ENCODE measurements around the gene CHRNG.
"Not testable (repeated sequence)": the region's sequence is repeated elsewhere in the genome, so short reads cannot be mapped to it uniquely, and the experiment has no call there.

The CHRNG gene

GRCh38 chr2:232556426-232556825 is 16.9 kb downstream of the CHRNG start:
- peaks cover 87% of the 10 kb centered on the region for H3K36me3 Mint-ChIP-seq (ENCODE audit: low read depth)
- H3K9me3 Mint-ChIP-seq = no peaks in the 10 kb centered on the region
- H3K4me3 Mint-ChIP-seq = no peak overlapping the region
- H3K27ac Mint-ChIP-seq = peak overlapping the region; percentile 30
- peaks cover 41% of the 10 kb centered on the region for H3K4me1 Mint-ChIP-seq (ENCODE audit: low read depth)
- no peaks in the 10 kb centered on the region for H3K27me3 Mint-ChIP-seq
- no peak for DNase-seq

GRCh38 chr2:232562515-232563151 is 23.1 kb downstream of the CHRNG start:
- Mint-ChIP-seq H3K4me1 (ENCODE audit: low read depth) (no peaks in the 10 kb centered on the region), H3K36me3 (ENCODE audit: low read depth) (peaks cover 92% of the 10 kb centered on the region), H3K9me3 (no peaks in the 10 kb centered on the region), H3K4me3 (no peak overlapping the region), H3K27me3 (no peaks in the 10 kb centered on the region), H3K27ac (no peak overlapping the region)
- DNase-seq = no peak

DNA sequence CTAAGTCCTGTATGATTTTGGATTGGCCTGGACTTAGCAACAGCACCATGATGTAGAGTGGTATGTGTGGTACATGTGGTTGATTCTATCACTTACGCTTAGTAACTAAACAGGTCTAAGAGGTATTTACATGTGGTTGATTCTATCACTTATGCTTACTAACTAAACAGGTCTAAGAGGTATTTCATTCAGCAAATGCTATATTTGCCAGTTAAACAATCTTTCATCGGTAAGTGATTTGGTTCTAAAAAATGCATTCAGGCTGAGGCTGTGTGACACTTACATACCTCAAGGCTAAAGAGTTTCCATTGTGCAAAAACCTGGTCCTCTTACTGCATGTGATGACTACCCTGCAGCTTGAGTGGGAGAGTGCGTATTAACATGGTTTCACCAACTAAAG is 24.1 kb downstream of the CHRNG start:
- H3K27me3 Mint-ChIP-seq = no peaks in the 10 kb centered on the region
- H3K9me3 Mint-ChIP-seq = no peaks in the 10 kb centered on the region
- peaks cover 95% of the 10 kb centered on the region for H3K36me3 Mint-ChIP-seq (ENCODE audit: low read depth)
- no peaks in the 10 kb centered on the region for H3K4me1 Mint-ChIP-seq (ENCODE audit: low read depth)
- no peak overlapping the region for H3K4me3 Mint-ChIP-seq
- no peak for DNase-seq
- H3K27ac Mint-ChIP-seq = no peak overlapping the region

GRCh38 chr2:232567721-232568120 is 28.2 kb downstream of the CHRNG start:
- H3K4me1 Mint-ChIP-seq (ENCODE audit: low read depth) = no peaks in the 10 kb centered on the region

GRCh38 chr2:232568161-232568560 is 28.7 kb downstream of the CHRNG start:
- no peaks in the 10 kb centered on the region for H3K9me3 Mint-ChIP-seq
- no peak overlapping the region for H3K27ac Mint-ChIP-seq
- peaks cover 98% of the 10 kb centered on the region for H3K36me3 Mint-ChIP-seq (ENCODE audit: low read depth)
- H3K4me1 Mint-ChIP-seq (ENCODE audit: low read depth) = no peaks in the 10 kb centered on the region
- DNase-seq = no peak
- no peak overlapping the region for H3K4me3 Mint-ChIP-seq
- no peaks in the 10 kb centered on the region for H3K27me3 Mint-ChIP-seq

More at GRCh38 chr2:232567721-232568120, 28.2 kb downstream of the CHRNG start:
- Mint-ChIP-seq H3K4me3 (no peak overlapping the region), H3K36me3 (ENCODE audit: low read depth) (peaks cover 98% of the 10 kb centered on the region), H3K9me3 (no peaks in the 10 kb centered on the region), H3K27ac (no peak overlapping the region), H3K27me3 (no peaks in the 10 kb centered on the region)
- DNase-seq = no peak

DNA sequence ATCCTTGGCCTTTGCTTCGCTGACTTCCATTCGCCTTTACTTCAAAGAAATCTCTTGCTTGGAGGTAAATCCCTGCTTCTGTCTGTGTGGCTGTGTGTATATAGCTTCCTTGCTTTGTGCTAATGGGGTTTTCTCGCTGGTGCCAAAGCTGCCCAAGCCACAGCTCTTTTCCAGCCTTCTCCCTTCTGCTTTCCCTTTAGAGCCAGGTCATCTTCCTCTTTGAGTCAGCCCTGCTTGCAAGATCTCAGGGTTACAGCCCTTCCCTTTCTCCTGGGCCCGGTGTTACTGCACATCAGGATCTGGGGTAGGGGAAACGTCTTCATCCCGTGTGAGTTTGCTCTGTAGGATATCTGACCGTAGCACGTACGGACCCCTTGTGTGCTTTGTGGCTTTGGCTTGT is 30.0 kb downstream of the CHRNG start:
- H3K4me3 Mint-ChIP-seq = no peak overlapping the region
- H3K9me3 Mint-ChIP-seq = no peaks in the 10 kb centered on the region
- H3K27ac Mint-ChIP-seq = no peak overlapping the region
- DNase-seq = no peak
- peaks cover 99% of the 10 kb centered on the region for H3K36me3 Mint-ChIP-seq (ENCODE audit: low read depth)
- H3K27me3 Mint-ChIP-seq = no peaks in the 10 kb centered on the region
- no peaks in the 10 kb centered on the region for H3K4me1 Mint-ChIP-seq (ENCODE audit: low read depth)

DNA sequence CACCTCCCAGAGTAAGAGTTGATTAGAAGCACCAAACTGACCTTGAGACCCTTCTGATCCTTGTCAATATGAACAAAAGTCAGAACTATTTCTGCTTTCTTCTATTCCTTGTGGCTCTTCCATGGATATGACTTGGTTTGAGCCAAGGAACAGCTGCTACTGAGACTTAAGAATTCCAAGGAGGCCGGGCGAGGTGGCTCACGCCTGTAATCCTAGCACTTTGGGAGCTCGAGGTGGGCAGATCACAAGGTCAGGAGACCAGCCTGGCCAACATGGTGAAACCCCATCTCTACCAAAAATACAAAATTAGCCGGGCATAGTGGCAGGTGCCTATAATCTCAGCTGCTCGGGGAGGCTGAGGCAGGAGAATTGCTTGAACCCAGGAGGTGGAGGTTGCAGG is 31.0 kb downstream of the CHRNG start:
- not testable (repeated sequence) for H3K27ac Mint-ChIP-seq; H3K4me3 Mint-ChIP-seq; H3K27me3 Mint-ChIP-seq; H3K4me1 Mint-ChIP-seq (ENCODE audit: low read depth); H3K9me3 Mint-ChIP-seq; DNase-seq
- peaks cover 99% of the 10 kb centered on the region for H3K36me3 Mint-ChIP-seq (ENCODE audit: low read depth)

DNA sequence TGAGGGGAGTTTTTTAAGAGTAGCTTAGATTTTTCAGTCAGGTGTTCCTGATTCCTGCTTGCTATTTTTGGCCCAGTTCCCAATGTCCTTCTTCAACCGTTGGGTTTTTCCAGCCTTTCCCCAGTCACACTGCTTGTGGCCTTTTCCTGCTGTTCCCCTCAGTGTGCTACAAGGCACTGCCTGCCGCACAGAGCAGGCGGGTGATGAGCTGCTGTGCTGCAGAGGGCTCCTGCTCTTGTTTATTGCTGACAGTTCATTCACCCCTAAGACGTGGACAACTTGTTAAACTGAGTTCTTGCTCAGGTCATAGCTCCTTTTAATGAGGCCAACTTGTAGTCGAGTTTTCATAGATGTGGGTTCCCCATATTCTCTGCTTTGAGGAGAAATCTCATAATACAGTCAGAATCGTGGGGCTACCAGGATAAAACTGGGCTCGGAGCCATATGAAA is 31.6 kb downstream of the CHRNG start:
- no peak overlapping the region for H3K27ac Mint-ChIP-seq
- peaks cover 97% of the 10 kb centered on the region for H3K36me3 Mint-ChIP-seq (ENCODE audit: low read depth)
- H3K9me3 Mint-ChIP-seq = no peaks in the 10 kb centered on the region
- peaks cover under 1% of the 10 kb centered on the region for H3K4me1 Mint-ChIP-seq (ENCODE audit: low read depth)
- DNase-seq = no peak
- no peaks in the 10 kb centered on the region for H3K27me3 Mint-ChIP-seq
- no peak overlapping the region for H3K4me3 Mint-ChIP-seq

DNA sequence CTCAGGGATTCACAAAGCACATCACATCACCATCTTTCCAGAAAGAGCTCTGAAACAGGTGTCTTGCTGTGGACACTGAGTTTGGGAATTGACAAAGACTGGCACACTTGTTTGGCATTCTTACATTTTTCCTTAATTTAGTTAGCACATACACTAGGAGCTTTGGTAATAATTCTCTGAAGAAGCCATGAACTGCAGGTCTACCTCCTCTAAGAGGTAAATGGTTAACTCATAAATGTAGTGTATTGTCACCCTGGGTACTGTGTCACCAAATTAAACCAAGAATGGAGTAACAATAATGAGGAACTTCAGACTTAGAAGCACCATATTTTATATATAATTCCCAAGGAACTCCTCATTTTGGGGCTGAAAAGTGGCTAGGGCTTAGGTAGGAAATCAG is 33.5 kb downstream of the CHRNG start:
- H3K4me3 Mint-ChIP-seq = no peak overlapping the region
- no peaks in the 10 kb centered on the region for H3K27me3 Mint-ChIP-seq
- DNase-seq = no peak
- H3K36me3 Mint-ChIP-seq (ENCODE audit: low read depth) = peaks cover 91% of the 10 kb centered on the region
- peaks cover 4% of the 10 kb centered on the region for H3K4me1 Mint-ChIP-seq (ENCODE audit: low read depth)
- H3K27ac Mint-ChIP-seq = no peak overlapping the region
- H3K9me3 Mint-ChIP-seq = no peaks in the 10 kb centered on the region

DNA sequence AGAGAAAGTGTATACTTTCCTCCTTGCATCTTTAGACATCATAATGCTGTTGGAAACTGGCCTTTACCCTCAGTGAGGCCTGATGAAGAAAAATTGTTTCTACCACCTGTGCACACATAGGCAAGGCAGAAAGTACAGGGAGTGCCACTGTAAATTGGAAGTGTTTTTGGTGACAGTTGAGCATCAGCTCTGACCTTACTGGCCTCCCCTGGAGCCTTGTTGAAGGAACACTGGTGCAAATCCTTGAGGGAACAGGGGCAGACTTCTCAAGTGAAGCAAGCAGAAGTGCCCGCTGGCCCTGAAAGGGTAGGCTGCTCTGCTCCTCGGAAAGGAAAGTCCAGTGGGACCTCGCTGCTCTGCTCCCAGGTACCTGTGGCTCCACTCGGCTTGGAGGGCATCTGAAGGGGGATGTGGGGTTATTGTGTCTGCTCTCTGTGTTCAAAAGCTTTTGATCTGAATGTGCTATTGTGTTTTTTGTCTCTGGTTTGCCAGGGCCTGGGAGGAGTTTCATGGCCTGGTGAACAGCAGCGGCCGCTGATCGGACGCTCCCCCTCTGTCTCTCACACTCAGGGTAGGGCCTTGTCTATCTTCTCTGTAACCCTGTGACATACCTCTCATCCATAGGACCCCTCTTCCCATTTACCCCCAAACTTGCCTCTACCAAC is 34.4 kb downstream of the CHRNG start:
- DNase-seq = no peak
- Mint-ChIP-seq H3K27ac (no peak overlapping the region), H3K9me3 (no peaks in the 10 kb centered on the region), H3K4me3 (no peak overlapping the region), H3K4me1 (ENCODE audit: low read depth) (peaks cover 6% of the 10 kb centered on the region), H3K36me3 (ENCODE audit: low read depth) (peaks cover 89% of the 10 kb centered on the region), H3K27me3 (no peaks in the 10 kb centered on the region)

- H3K36me3 Mint-ChIP-seq (ENCODE audit: low read depth) = peaks cover 85% of the 10 kb centered on the region
- DNase-seq = no peak
- no peaks in the 10 kb centered on the region for H3K27me3 Mint-ChIP-seq
- H3K27ac Mint-ChIP-seq = no peak overlapping the region
- peaks cover 7% of the 10 kb centered on the region for H3K4me1 Mint-ChIP-seq (ENCODE audit: low read depth)
- H3K4me3 Mint-ChIP-seq = no peak overlapping the region
- H3K9me3 Mint-ChIP-seq = no peaks in the 10 kb centered on the region
These were observed 35.3 kb downstream of the CHRNG start for GRCh38 chr2:232574674-232575403.

DNA sequence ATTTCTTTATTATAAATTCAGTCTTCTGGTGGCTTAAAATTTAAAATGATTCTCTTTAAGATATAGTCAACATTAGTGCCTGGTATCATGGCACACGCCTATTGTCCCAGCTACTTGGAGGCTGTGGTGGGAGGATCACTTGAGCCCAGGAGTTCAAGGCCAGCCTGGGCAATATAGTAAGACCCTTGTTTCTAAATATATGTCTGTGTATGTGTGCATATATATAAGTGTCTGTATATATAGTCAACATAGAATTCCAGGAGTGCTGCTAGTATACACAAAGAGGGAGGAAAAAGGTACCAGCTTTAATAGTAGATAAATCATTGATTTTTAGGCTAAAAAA is 35.9 kb downstream of the CHRNG start:
- H3K4me1 Mint-ChIP-seq (ENCODE audit: low read depth) = peaks cover 12% of the 10 kb centered on the region
- no peak overlapping the region for H3K27ac Mint-ChIP-seq
- no peak for DNase-seq
- H3K9me3 Mint-ChIP-seq = no peaks in the 10 kb centered on the region
- no peak overlapping the region for H3K4me3 Mint-ChIP-seq
- peaks cover 83% of the 10 kb centered on the region for H3K36me3 Mint-ChIP-seq (ENCODE audit: low read depth)
- H3K27me3 Mint-ChIP-seq = no peaks in the 10 kb centered on the region

- peaks cover 83% of the 10 kb centered on the region for H3K36me3 Mint-ChIP-seq (ENCODE audit: low read depth)
- H3K9me3 Mint-ChIP-seq = no peaks in the 10 kb centered on the region
- no peak overlapping the region for H3K27ac Mint-ChIP-seq
- no peaks in the 10 kb centered on the region for H3K27me3 Mint-ChIP-seq
- peaks cover 14% of the 10 kb centered on the region for H3K4me1 Mint-ChIP-seq (ENCODE audit: low read depth)
- no peak for DNase-seq
- H3K4me3 Mint-ChIP-seq = no peak overlapping the region
These were observed 37.5 kb downstream of the CHRNG start for GRCh38 chr2:232576995-232577394.

DNA sequence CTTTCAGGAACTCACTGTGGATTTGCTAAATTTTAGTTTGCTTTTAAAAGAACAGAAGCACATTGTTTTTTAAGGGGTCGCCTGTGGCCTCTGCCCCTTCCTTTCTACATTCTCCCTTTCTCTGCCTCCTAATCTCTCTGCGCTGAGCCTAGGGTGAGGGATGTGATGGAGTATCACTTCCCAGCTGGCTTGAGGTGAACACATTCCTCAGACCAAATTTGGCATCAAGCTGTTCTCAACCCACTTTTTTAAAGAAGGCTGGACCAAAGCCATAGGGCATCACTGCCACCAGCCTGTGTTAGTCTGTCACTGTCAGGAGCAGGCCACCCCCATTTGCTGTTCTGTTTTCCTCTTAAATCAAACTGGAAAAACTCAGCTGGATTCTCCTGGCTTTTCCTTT is 38.3 kb downstream of the CHRNG start:
- no peak for DNase-seq
- Mint-ChIP-seq H3K36me3 (ENCODE audit: low read depth) (peaks cover 83% of the 10 kb centered on the region), H3K4me1 (ENCODE audit: low read depth) (peaks cover 14% of the 10 kb centered on the region), H3K4me3 (no peak overlapping the region), H3K27ac (no peak overlapping the region), H3K9me3 (no peaks in the 10 kb centered on the region), H3K27me3 (no peaks in the 10 kb centered on the region)

DNA sequence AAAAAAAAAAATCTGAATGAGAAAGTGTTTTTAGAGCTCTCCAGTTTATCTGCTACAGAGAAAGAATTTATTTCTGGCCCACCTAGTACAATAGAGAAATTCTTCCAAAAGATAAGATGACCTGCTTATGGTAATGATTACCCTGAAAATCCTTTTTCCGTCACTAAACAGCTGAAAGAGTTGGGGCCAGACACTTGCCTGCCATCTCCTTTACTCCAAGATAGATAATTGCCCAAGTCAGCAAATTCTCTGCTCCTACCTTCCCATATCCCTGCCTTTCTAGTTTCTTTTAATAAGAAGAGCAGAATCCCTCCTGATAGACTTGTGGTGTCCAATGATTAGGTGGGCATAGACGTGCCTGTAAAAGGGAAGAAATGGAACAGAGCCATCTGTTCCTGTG is 39.1 kb downstream of the CHRNG start:
- Mint-ChIP-seq H3K4me3 (no peak overlapping the region), H3K36me3 (ENCODE audit: low read depth) (peaks cover 84% of the 10 kb centered on the region), H3K27me3 (no peaks in the 10 kb centered on the region), H3K4me1 (ENCODE audit: low read depth) (peaks cover 14% of the 10 kb centered on the region), H3K27ac (no peak overlapping the region), H3K9me3 (no peaks in the 10 kb centered on the region)
- no peak for DNase-seq

All from activated T-cell treated with anti-CD3 and anti-CD28 coated beads, Interleukin-2, amount 50 U/mL, for 24 hours (primary cell).